Endothelial cell (in vitro differentiated cells): ENCODE measurements around the gene ERVFRD-1. TPM values are rescaled to one million over a fixed set of nuclear protein-coding genes. Genes with fewer than 3 reads are reported as not detected.

Source experiments
- DNase-seq: peaks from one replicate; pipeline ENCODE4 v3.0.0; 2021; ENCODE audit warnings: low spot score
- H3K27ac Mint-ChIP-seq: one replicate; pipeline ENCODE4 v1.8.0; 2021; ENCODE audit warnings: mixed read lengths, inconsistent platforms; ENCODE audit not compliant: unreplicated experiment
- H3K27me3 Mint-ChIP-seq: one replicate; pipeline ENCODE4 v1.8.0; 2021; ENCODE audit warnings: mild to moderate bottlenecking, moderate library complexity, mixed read lengths, inconsistent platforms; ENCODE audit not compliant: unreplicated experiment
- H3K36me3 Mint-ChIP-seq: one replicate; pipeline ENCODE4 v1.8.0; 2021; ENCODE audit warnings: mild to moderate bottlenecking, low read depth, mixed read lengths, inconsistent platforms; ENCODE audit not compliant: unreplicated experiment
- H3K4me1 Mint-ChIP-seq: one replicate; pipeline ENCODE4 v1.8.0; 2021; ENCODE audit warnings: mild to moderate bottlenecking, mixed read lengths, inconsistent platforms; ENCODE audit not compliant: unreplicated experiment
- H3K4me3 Mint-ChIP-seq: one replicate; pipeline ENCODE4 v1.8.0; 2021; ENCODE audit warnings: mild to moderate bottlenecking, mixed read lengths, inconsistent platforms; ENCODE audit not compliant: unreplicated experiment
- H3K9me3 Mint-ChIP-seq: one replicate; pipeline ENCODE4 v1.8.0; 2021; ENCODE audit warnings: mixed read lengths, inconsistent platforms; ENCODE audit not compliant: unreplicated experiment
- total RNA-seq: library from RNA; stranded (reverse); fragmentation: NEBNext Ultra II Directional; extraction: Animal tissue kit (Norgen Biotek cat#: 25700); gene quantifications from one replicate; pipeline ENCODE4 v1.2.1, GENCODE V29; 2021; ENCODE audit not compliant: unreplicated experiment
- TF ChIP-seq, protein P1 (sequence below): fragments of 200-600 bp; sonication (generic); IDR thresholded peaks from one replicate; pipeline ENCODE4 v1.5.0; 2021; ENCODE audit warnings: antibody characterized with exemption; ENCODE audit not compliant: unreplicated experiment

The ERVFRD-1 gene
- total RNA-seq, 1 donor from 2014 or later, result not detected

DNA sequence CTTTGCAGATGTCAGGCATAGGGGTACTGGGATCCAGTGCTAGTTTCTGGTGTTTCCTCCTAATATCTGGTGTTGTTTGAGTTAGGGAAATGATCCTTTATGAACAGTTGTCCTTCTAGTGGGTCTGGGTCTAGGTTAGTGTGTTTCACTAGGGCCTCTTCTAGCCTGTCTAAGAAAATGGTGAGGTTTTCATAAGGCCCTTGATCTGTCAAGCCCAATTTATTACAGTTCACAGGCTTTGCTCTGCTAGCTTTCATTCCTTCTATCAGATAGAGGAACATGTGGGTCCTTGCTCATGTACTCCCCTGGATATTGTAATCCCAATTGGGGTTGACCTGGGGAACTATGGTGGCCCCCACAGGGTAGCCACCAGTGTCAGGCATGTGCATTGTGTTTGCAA is 2.8 kb downstream of the ERVFRD-1 start:
- Mint-ChIP-seq H3K27ac (no peak overlapping the region), H3K27me3 (no peaks in the 10 kb centered on the region), H3K9me3 (no peaks in the 10 kb centered on the region), H3K4me3 (no peak overlapping the region), H3K4me1 (peaks cover 29% of the 10 kb centered on the region), H3K36me3 (no peaks in the 10 kb centered on the region)
- TF ChIP-seq, protein P1, sequence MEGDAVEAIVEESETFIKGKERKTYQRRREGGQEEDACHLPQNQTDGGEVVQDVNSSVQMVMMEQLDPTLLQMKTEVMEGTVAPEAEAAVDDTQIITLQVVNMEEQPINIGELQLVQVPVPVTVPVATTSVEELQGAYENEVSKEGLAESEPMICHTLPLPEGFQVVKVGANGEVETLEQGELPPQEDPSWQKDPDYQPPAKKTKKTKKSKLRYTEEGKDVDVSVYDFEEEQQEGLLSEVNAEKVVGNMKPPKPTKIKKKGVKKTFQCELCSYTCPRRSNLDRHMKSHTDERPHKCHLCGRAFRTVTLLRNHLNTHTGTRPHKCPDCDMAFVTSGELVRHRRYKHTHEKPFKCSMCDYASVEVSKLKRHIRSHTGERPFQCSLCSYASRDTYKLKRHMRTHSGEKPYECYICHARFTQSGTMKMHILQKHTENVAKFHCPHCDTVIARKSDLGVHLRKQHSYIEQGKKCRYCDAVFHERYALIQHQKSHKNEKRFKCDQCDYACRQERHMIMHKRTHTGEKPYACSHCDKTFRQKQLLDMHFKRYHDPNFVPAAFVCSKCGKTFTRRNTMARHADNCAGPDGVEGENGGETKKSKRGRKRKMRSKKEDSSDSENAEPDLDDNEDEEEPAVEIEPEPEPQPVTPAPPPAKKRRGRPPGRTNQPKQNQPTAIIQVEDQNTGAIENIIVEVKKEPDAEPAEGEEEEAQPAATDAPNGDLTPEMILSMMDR, result no peak
- no peak for DNase-seq

DNA sequence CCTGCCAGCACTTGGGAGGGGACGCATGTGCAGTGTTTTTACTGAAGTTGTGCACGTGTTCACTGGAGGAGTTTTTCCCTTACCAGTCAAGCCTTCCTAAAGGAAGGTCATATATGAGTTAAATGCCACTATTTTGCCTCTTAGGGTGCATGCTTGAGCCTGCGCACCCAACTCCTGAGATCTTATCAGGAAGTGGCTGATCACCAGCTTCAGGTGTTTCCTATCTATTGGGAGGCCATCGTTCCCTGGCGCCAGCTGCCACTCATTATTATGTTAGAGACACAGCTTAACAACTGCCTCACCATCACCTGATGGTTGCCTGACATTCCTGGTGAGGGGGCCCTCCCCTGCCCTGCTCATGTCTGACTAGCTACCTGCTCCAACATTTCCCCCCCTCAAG is 8.5 kb downstream of the ERVFRD-1 start:
- H3K27me3 Mint-ChIP-seq, result no peaks in the 10 kb centered on the region
- H3K27ac Mint-ChIP-seq, result no peak overlapping the region
- TF ChIP-seq, protein P1, result no peak
- H3K4me3 Mint-ChIP-seq, result no peak overlapping the region
- H3K4me1 Mint-ChIP-seq, result peaks cover 14% of the 10 kb centered on the region
- no peaks in the 10 kb centered on the region for H3K9me3 Mint-ChIP-seq
- H3K36me3 Mint-ChIP-seq, result peaks cover 15% of the 10 kb centered on the region
- no peak for DNase-seq

DNA sequence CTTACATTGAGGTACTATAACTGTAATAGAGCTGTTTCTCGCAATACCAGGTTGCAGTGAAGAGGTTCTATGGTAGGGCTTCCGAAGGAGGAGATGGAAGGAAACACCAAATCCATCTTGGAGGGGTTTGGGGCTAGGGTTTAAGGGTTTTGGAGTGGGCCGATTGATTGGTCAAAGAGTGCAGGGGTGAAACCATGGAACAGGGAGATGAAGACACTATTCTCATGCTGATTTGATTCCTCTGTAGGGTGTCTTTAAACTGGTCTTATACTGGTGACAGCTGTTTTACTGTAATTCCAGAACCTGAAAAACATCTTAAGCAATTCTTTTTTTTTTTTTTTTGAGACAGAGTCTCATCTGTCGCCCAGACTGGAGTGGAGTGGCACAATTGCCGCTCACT is 10.1 kb downstream of the ERVFRD-1 start:
- no peaks in the 10 kb centered on the region for H3K27me3 Mint-ChIP-seq
- TF ChIP-seq, protein P1, result no peak
- no peak for DNase-seq
- H3K4me3 Mint-ChIP-seq, result no peak overlapping the region
- peaks cover 15% of the 10 kb centered on the region for H3K36me3 Mint-ChIP-seq
- no peaks in the 10 kb centered on the region for H3K9me3 Mint-ChIP-seq
- H3K27ac Mint-ChIP-seq, result no peak overlapping the region
- H3K4me1 Mint-ChIP-seq, result peaks cover 3% of the 10 kb centered on the region

DNA sequence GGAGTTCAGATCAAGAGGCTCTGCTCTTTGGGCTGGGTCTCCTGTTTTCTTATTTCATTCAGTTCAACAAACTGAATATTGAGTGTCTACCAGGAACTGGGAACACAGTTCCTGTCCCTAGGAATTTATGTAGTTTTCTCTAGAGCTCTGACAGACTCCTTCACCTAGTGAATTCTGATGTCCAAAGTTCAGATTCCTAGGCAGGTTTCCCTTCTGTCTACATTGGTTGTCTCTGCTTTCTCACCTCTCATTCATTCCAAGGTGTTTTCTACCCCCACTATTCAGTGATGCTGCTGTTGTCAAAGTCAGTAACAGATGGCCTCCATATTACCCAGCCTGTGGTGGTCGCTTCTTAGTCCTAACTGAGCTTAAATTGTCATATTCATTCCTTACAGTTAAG is 13.5 kb downstream of the ERVFRD-1 start:
- Mint-ChIP-seq H3K4me3 (no peak overlapping the region), H3K9me3 (no peaks in the 10 kb centered on the region), H3K27me3 (no peaks in the 10 kb centered on the region), H3K4me1 (peaks cover 15% of the 10 kb centered on the region), H3K27ac (no peak overlapping the region), H3K36me3 (peaks cover 15% of the 10 kb centered on the region)
- TF ChIP-seq, protein P1, result no peak
- no peak for DNase-seq

DNA sequence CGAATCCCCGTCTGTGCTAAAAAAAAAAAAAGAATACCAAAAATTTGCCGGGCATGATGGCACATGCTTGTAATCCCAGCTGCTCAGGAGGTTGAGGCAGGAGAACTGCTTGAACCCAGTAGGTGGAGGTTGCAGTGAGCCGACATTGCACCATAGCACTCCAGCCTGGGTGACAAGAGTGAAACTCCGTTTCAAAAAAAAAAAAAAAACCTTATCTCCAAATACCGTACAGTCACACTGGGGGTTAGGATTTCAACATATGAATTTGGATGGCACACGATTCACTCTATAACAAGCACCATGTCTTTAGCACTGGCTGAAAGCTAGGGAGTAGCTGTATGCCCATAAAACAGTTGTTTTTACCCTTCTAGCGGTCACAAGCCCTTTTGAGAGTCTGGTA is 14.0 kb downstream of the ERVFRD-1 start:
- Mint-ChIP-seq H3K4me1 (peaks cover 19% of the 10 kb centered on the region), H3K4me3 (no peak overlapping the region), H3K27ac (no peak overlapping the region)

More for the DNA sequence above, 14.0 kb downstream of the ERVFRD-1 start:
- H3K9me3 Mint-ChIP-seq, result no peaks in the 10 kb centered on the region
- no peaks in the 10 kb centered on the region for H3K27me3 Mint-ChIP-seq
- peaks cover 15% of the 10 kb centered on the region for H3K36me3 Mint-ChIP-seq
- no peak for DNase-seq
- TF ChIP-seq, protein P1, result no peak
